ENCODE data around the gene KCNB1.

Gene KCNB1

GRCh38 chr20:49469060-49469459 is 13.4 kb downstream of the KCNB1 start:
- DNase-seq (ENCODE audit: low spot score) = no peak

DNA sequence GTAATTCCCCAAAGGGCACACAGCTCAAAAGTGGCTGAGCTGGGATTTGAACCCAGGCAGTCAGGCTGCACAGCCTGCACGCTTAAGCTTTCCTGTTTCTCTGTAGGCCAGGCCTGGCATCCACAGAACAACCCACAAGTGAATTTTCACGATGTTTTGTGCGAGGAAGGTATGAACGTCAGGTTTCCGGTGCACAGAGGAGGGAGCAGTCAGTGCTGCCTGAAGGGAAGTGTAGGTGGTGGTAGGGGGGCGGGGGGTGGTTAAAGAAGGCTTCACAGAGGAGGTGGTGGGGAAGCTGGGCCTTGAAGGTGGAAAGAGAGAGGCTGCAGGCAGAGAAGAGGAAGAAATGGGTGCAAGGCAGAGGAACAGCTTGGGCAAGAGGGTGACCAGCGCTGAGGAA is 14.1 kb downstream of the KCNB1 start:
- no peak for DNase-seq (ENCODE audit: low spot score)

- no peak for DNase-seq (ENCODE audit: low spot score)
Measured at GRCh38 chr20:49466114-49466912, 16.2 kb downstream of the KCNB1 start.

DNA sequence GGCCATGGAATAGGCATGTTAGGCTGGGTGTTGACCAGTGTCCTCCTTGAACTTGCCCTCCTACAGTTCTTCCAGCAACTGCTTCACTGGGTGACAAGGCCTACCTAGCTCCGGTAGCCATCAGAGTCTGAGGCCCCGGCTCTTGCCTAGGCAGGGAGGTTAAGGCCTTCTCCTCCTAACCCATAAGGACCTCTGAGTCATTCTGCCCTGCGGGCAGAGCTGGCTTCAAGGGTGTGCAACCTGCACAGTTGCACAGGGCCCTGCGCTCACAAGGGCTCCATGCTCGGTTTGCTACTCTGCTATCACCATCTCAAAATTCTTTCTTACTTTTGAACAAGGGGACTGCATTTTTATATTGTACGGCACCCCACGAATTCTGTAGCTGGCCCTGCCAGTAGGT is 17.9 kb downstream of the KCNB1 start:
- no peak for DNase-seq (ENCODE audit: low spot score)

DNA sequence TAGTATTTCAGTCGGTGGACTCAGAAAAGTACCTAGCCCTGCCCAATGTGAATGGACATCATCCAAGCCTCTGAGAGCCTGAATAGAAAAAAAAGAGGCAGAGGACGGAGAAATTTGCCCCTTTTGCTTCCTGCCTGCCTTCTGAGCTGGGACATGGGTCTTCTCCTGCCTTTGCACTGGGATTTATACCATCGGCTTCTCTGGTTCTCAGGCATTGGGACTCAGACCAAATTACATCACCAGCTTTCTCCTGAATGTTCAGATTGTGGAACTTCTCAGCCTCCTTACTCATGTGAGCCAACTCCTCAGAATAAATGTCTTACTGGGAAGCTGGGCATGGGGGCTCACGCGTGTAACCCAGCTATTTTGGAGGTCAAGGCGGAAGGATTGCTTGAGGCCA is 19.8 kb downstream of the KCNB1 start:
- no peak for DNase-seq (ENCODE audit: low spot score)

DNA sequence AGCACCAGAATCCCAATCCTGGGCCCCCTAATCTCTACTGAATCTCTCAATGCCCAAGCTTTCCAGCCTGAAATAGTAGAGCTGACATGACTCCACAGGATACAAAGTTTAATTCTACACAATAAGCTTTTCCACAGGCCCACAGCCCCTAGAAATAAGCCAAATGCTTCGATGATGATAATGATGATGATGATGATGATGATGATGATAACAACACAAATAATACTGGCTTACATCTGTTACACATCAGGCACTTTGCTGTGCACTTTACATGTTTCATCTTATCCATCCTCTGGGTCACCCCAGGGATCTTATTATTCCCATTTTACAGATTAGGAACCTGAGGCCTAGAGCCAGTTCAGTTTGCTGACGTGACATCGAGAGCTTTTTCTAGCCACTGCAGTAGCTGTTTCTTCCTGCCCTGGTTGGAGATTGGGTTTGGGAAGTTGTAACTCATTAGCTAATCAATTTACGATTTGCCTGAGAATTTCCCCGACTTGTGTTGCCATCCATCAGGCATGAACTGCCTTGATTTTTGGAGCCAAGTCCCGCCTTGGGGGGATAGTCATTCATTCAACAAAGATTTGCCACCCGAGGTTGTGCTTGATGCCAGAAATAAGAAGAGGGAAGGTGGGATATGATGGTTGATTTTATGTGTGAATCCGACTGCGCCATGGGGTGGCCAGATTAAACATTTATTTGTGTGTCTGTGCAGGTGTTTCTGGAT is 20.4 kb downstream of the KCNB1 start:
- no peak for DNase-seq (ENCODE audit: low spot score)

DNA sequence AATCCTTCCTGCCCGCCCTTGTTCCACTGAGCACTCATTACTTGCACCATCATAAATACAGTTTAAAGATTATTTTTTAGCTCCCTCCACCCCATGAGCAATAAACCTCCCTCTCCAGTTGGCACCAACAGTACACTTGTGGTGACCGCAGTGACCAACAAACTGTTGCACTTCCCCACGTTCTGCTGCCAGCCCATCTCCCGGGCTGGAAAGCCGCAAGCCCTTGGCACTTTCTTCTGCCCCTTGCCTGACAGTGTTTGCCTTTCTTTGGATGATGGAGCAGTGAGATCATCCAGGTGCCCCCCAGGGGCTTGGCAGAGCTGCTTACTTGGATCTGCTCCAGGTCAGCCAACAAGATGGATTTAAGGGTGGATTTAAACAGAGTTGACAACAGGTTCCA is 21.6 kb downstream of the KCNB1 start:
- no peak for DNase-seq (ENCODE audit: low spot score)

DNA sequence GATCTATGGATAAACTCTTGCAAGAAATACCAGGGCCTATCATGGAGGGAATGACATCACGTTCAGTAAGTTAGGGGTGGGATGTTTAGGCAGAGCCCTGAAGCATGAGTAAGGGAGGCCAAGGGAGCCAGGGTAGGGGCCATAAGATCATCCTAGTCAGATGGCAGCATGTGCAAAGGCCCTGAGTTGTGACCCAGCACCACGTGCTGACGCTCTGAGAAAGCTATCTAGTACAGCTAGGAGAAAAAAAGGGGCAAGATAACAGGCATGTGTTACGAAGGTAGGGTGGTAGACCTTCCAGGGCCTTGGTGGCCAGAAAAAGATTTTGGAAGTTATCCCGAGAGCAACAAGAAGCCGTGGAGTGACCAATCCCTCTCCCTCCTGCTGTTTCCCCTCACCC is 22.3 kb downstream of the KCNB1 start:
- no peak for DNase-seq (ENCODE audit: low spot score)

DNA sequence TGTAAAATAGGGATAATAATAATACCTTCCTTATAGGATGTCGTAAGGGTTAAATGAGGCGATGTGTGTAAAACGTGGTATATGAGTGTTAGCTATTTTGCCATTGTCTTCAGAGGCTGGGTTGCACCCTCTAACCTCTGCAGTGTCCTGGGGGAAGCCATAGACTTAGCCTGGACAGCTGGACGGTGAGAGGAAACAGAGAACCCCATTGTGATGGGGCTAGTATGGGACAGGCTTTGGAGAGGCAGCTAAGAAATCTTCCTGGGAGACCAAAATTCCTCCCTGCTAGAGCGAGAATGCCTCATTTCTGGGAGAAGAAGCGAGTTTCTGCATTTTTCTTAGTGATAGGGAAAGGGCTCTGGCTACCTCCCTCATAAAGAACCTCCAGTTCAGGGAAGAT is 22.8 kb downstream of the KCNB1 start:
- no peak for DNase-seq (ENCODE audit: low spot score)

DNA sequence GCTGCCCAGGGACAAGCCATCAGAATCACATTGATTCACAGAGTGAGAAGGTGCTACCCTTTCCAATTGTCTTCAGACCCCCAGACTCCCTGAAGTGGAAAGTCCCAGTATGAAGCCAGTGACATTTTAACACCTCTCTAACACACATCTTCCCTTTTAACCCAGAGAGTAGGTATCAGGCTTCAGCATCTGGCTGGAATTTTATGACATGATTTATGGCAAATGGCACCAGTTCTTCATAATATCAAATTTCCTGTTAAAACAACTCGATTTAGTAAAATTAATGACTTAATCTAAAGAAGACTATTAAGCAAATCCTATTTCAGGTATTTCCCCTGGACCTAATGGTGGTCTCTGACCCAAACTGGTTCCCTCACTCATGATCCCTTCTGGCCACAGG is 25.0 kb downstream of the KCNB1 start:
- no peak for DNase-seq (ENCODE audit: low spot score)

- no peak for DNase-seq (ENCODE audit: low spot score)
Measured at GRCh38 chr20:49456646-49457045, 25.8 kb downstream of the KCNB1 start.

- DNase-seq (ENCODE audit: low spot score) = no peak
Measured at GRCh38 chr20:49455691-49456090, 26.8 kb downstream of the KCNB1 start.

DNA sequence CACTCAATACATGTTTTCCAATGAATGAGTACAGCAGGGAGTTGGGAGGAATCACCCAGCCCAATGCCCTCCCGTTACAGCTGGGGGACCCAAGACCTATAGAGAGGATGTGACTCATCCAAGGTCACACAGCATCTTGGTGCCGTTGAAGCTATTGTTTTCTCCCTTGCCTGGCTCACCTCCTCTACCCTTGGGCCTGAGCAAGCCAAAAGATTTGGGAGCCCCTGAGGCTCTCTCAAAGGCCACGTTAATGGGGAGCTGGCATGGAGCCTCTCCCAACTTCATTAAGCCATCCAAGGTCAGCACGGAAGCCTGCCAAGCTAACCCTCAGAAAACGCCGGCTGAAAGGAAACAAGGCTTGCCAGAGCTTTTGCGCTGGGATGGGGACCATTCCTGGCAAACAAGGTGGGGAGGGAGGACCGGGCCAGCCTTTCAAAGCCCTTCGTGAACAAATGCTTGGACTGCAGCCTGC is 30.4 kb downstream of the KCNB1 start:
- DNase-seq (ENCODE audit: low spot score) = peak; percentile 57

DNA sequence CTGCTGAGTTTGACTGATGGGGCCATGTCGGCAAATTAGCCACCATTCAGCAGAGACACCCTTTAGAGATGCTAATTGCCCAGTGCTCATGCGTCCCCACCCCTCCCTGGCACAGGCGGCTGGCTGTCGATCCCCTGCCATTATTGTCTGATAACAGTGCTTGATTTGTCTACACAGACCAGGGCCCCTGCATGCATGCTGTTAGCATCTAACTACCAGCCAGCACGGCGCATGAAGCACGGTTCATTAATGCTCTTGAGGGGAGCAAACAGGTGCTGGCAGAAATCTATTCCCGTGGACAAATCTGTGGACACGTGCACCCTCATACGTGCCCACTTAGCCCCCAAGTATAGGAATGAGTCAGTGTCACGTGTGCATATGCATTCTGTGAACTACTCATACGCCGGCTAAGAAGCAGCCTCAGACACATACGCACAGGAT is 32.2 kb downstream of the KCNB1 start:
- DNase-seq (ENCODE audit: low spot score) = peak; percentile 27

DNA sequence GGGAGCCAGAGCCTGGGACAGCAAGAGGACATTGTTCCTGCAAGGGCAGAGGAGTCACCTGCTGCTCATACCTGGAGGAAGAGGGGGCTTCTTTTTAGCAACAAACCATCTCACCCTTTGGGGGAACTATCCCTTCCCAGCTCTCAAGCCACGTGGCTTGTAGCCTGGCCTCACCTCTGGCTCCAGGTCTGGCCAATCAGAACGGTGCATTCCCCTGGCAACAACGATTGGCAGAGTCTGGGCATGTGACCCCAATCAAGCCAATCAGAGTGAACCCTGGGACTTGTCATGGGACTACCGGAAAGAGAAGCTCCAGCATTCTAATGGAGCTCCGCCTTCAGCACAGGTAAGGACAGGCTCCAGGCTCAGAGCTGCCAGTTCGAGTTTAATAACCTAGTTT is 33.6 kb downstream of the KCNB1 start:
- DNase-seq (ENCODE audit: low spot score) = no peak

DNA sequence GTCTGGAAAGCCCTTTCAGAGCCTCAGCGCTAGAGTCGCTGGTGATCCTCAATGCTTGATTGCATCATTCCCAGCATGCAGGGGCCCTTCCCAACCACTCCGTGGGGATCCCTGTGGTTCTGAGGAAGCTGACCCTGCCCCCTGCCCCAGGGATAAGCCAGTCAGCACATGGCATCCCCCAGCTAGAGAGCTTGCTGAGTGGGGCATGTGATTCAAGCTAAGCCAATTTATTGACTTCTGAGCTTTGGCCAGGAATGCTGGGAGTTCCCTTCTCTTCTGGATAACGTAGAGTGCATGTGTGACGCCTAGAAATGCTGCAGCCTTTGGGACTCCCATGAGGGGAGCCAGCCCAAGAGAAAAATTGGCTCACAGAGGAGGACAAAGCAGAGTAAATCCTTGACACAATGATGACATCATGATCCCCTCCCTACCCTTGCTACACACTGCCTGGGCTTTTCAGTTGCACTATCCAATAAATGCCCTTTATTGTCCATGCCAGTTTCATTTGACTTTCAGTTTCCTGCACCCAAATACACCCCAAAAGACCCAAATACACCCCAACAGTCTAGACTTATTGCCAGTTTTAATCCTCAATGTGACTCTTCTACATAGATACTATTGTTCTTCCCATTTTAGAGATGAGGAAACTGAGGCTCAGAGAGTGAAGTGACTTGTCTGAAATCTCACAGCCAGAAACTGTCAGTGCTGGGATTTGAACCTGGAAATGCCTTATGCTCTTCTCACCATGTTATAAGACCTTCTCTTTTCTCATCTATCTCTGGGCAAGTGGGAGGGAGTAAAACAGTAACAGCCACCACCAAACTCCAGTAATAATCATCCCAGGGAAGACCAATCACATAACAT is 34.3 kb downstream of the KCNB1 start:
- no peak for DNase-seq (ENCODE audit: low spot score)

DNA sequence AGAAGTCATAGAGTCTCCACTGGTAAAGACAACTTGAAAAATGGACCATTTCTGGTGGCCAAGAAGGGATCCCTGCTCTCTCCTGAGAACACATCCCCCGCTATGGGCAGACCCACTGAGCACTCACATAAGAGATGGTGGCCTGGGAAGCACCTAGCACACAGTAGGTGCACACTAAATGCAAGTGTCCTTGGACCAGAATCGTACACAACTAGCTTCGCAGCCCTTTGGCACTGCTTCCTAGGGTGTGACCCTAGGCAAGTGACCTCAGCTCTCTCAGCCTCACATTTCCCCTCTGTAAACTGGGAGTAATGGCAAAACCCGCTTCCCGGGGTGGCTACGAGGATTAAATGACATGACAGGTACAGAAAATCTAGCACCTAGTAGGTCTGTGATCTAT is 35.1 kb downstream of the KCNB1 start:
- no peak for DNase-seq (ENCODE audit: low spot score)

GRCh38 chr20:49446808-49447207 is 35.7 kb downstream of the KCNB1 start:
- no peak for DNase-seq (ENCODE audit: low spot score)

- DNase-seq (ENCODE audit: low spot score) = no peak
Measured at GRCh38 chr20:49446080-49446479, 36.4 kb downstream of the KCNB1 start.

DNA sequence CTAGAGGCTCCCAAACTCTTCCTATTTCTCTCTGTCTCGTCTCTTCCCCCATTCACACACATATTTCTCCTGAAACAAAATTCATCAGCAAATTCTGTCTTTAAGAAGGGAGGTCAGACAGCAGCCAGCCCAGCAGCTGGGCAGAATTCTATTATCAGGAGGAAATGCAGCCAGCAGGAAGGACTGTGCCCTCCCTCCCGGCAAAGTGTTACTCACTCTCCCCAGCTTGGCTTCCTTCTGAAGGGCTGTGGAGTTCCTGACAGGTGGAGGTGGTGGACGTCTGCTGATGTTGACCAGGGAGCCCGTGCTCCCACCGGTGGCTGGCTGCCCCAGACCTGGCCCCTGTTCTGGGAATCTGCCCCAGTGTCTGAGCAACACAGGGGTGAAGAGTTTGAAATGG is 37.3 kb downstream of the KCNB1 start:
- no peak for DNase-seq (ENCODE audit: low spot score)

GRCh38 chr20:49444553-49444990 is 37.9 kb downstream of the KCNB1 start:
- no peak for DNase-seq (ENCODE audit: low spot score)

GRCh38 chr20:49437057-49437456 is 45.4 kb downstream of the KCNB1 start:
- no peak for DNase-seq (ENCODE audit: low spot score)

All from RKO (cell line).